Thymus (tissue), 11 donors: ENCODE results near the gene KCNQ1. TPM values are rescaled to one million over a fixed set of nuclear protein-coding genes. Genes with fewer than 3 reads are reported as not detected.

Source experiments
- DNase-seq, 9 donors: peaks; one replicate each; pipeline ENCODE4 v3.0.0-alpha.2; 2013; ENCODE audit warnings: low spot score in 9 of 9, low read depth in 6 of 9, missing footprints in 1 of 9
- H3K27ac ChIP-seq, 2 donors: one replicate each; pipeline ENCODE4 v1.5.1; 2013; ENCODE audit warnings: control low read depth in 1 of 2, low read depth in 1 of 2, low read length in 1 of 2, mild to moderate bottlenecking in 1 of 2, moderate library complexity in 1 of 2
- H3K27me3 ChIP-seq, 2 donors: one replicate each; pipeline ENCODE4 v1.5.1; 2013; ENCODE audit warnings: low read length in 1 of 2; ENCODE audit not compliant: control insufficient read depth in 2 of 2, insufficient read depth in 1 of 2
- H3K36me3 ChIP-seq, 2 donors: one replicate each; pipeline ENCODE4 v1.5.1; 2013; ENCODE audit warnings: low read length in 1 of 2, mild to moderate bottlenecking in 1 of 2, moderate library complexity in 1 of 2; ENCODE audit not compliant: control insufficient read depth in 2 of 2, insufficient read depth in 2 of 2
- H3K4me1 ChIP-seq, 2 donors: one replicate each; pipeline ENCODE4 v1.5.1; 2013; ENCODE audit warnings: low read length in 2 of 2; ENCODE audit not compliant: control insufficient read depth in 2 of 2, insufficient read depth in 2 of 2
- H3K4me3 ChIP-seq, 2 donors: one replicate each; pipeline ENCODE4 v1.5.1; 2013; ENCODE audit warnings: low read length in 2 of 2, control low read depth in 1 of 2, mild to moderate bottlenecking in 1 of 2
- H3K9me3 ChIP-seq, 2 donors: one replicate each; pipeline ENCODE4 v1.5.1; 2013; ENCODE audit warnings: low read length in 1 of 2, mild to moderate bottlenecking in 1 of 2; ENCODE audit not compliant: control insufficient read depth in 2 of 2, insufficient read depth in 1 of 2
- WGBS: extraction: QIAGEN DNeasy Blood & Tissue Kit; methylation state at CpG from one replicate; pipeline ENCODE4 v1.1.7; 2013; 5-methylcytosine and 5-hydroxymethylcytosine counted together
- polyA plus RNA-seq: library from polyadenylated mRNA; stranded (reverse); fragments of 200-250 nt; gene quantifications from one replicate; pipeline ENCODE4 v1.2.3, GENCODE V29; 2013
- total RNA-seq: library from RNA; stranded (reverse); fragments of 120-200 nt; gene quantifications from one replicate; pipeline ENCODE4 v1.2.4, GENCODE V29; 2013
- donor health status: healthy.

KCNQ1 gene
- total and polyA plus RNA-seq, 2 donors, result 0.94 to 3.7 TPM

DNA sequence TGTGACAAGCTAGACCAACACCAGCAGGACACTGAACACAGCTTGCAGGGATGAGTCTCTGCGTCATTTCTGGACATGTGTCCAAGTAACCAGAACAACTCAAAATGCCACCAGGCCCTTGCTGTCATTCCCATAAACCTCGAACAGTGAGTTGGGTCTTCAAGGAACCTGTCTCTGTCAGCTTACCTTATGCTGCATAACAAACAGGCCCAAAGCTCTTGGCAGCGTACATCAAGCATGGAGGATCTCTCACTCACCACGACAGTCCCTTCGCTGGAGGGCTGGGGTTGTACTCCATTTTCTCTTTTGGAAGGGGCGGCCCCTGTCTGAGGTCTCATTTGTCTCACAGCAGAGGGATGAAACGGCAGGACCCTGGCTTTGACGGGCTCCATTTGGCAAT lies 434.0 kb downstream of the KCNQ1 start:
- 97% methylated on average over 8 of the region's 8 CpGs for WGBS
- H3K4me1 ChIP-seq, result peaks cover under 1 to 27% of the 10 kb centered on the region in 2 donors
- no peak for DNase-seq
- no peak overlapping the region for H3K4me3 ChIP-seq
- H3K27me3 ChIP-seq, result peaks cover 24% of the 10 kb centered on the region in 2 donors
- no peak overlapping the region for H3K27ac ChIP-seq
- no peaks in the 10 kb centered on the region for H3K36me3 ChIP-seq
- H3K9me3 ChIP-seq, result peaks cover 1 to 10% of the 10 kb centered on the region in 2 donors

DNA sequence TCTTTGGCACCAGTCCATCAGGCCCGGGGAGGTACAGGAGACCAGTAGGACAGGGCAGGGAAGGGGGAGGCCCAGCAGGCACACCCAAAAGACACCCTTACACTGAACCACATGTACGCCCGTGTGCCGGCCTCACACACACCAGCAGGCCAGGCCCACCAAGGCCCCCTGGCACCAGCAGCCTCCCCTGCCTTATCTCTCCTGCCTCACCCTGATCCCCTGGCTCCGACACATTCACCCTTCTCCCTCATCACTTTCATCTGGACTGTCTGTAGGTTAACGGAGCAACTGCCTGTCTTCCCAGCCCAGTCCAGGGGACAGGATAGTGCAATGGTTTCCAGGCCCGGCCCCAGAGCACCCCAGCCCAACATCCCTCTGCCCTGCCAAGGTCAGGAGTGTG lies 435.8 kb downstream of the KCNQ1 start:
- Histone ChIP-seq H3K27me3 (peaks cover 38 to 41% of the 10 kb centered on the region in 2 donors), H3K4me3 (no peak overlapping the region), H3K27ac (no peak overlapping the region), H3K4me1 (peaks cover 14 to 34% of the 10 kb centered on the region in 2 donors), H3K9me3 (peaks cover 1 to 7% of the 10 kb centered on the region in 2 donors), H3K36me3 (no peaks in the 10 kb centered on the region)
- DNase-seq, result no peak
- 97% methylated on average over 7 of the region's 7 CpGs for WGBS

DNA sequence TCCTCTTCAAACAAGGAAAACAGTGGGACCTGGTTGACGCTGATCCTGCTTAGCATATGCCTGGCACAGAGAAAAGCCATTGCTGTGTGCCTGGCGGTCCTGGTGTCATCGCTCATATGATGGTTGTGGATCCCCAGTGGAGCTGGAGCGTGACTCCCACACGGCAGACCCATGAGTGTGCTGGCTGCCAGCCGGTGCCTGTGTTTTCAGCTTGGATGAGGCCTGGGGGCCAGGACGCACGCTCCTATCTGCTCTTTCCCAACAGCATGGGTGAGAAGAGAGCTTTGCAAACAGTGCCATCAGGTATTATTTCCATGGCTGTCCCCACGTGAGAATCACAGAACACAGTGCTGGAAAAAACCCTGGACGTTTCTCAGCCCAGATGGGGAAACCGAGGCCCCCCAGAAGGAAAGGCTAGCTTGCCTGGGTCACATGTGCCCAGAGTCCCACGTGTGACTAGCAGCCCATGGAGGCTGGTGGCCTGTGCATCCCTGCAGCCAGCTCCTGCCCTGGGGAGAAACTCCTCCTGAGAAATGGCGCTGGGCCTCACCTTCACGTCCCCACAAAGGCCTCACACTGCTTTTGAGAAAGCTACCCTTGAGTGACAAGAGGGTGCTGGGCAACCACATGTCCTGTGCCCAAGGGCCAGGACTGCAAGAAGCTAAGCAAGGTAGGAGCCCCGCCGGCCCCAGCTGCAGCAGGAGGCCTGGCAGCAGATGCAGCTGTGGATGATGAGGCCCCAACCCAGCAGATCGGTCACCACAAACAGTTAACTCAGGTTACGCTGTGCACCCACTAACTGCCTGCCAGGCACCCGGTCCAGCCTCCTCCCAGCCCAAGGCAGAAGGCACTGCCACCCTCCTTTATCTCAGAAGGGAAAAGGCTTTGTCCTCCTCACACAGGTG lies 436.5 kb downstream of the KCNQ1 start:
- peak overlapping the region in 1 of 2 donors; percentile 28 for H3K27ac ChIP-seq

DNA sequence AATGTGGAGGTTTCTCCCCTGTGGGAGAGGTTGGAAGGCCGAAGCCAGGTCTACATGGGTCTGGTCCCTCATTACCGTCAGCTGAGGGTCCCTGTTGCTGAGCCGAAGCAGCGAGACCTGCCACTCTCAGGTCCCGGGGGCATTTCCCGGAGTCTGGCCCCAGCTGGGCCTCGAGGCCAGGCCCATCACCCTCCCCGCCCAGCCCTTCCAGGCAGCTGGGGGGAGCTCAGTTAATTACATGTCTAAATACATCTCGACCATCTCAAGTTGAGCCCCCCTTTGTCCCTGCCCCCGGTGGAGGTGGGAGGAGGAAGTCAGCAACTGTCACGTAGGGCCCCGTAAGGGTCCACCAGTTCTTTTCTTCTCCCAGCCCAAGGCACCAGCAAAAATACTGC lies 437.2 kb downstream of the KCNQ1 start:
- Histone ChIP-seq H3K36me3 (no peaks in the 10 kb centered on the region), H3K4me1 (peaks cover 14 to 42% of the 10 kb centered on the region in 2 donors), H3K27ac (peak overlapping the region in 1 of 2 donors; percentile 28), H3K27me3 (peaks cover 45% of the 10 kb centered on the region in 2 donors), H3K4me3 (no peak overlapping the region), H3K9me3 (peaks cover 1 to 7% of the 10 kb centered on the region in 2 donors)
- DNase-seq, result peak in 1 of 9 donors; percentile 27
- 74% methylated on average over 12 of the region's 12 CpGs for WGBS

More for the DNA sequence above, 436.5 kb downstream of the KCNQ1 start:
- Histone ChIP-seq H3K27me3 (peaks cover 39 to 44% of the 10 kb centered on the region in 2 donors), H3K4me1 (peaks cover 14 to 36% of the 10 kb centered on the region in 2 donors), H3K36me3 (no peaks in the 10 kb centered on the region), H3K4me3 (no peak overlapping the region), H3K9me3 (peaks cover 1 to 7% of the 10 kb centered on the region in 2 donors)
- peak in 1 of 9 donors; percentile 63 for DNase-seq
- 84% methylated on average over 19 of the region's 19 CpGs for WGBS

DNA sequence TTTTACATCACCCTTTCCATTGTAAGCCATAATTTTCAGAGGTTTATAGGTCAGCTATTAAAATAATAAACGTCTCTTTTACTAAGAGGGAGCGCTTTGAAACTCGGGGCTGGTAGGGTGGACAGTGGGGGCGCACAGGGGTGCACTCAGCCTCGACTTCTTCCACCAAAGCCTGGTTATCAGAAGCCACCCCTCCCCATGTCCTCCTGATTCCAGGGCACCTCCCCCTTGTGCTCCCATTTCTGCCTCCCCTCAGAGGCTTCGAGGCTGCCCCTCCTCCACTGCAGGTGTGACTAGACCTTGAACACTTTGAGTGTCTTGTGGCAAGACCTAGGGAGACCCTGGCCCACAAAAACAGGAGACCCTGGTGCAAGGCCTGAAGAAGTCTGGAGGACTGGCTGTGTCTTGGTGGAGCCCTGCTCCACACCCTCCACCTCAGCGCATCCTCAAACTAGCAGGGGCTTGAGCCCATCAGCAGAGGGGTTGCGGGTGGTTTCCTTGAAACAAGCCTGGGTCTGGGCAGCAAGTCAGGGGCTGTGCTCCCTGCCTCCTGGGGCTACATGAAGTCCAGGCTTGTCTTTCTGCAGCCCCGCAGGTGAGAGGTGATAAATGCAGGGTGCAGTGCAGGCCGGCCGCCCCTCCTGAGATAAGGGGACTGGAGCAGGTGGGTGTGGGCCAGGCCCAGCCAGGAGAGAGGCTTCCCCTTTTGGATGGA lies 437.7 kb downstream of the KCNQ1 start:
- 92% methylated on average over 11 of the region's 11 CpGs for WGBS
- Histone ChIP-seq H3K36me3 (no peaks in the 10 kb centered on the region), H3K9me3 (peaks cover 1 to 7% of the 10 kb centered on the region in 2 donors), H3K4me3 (no peak overlapping the region), H3K27ac (no peak overlapping the region), H3K4me1 (peaks cover 14 to 48% of the 10 kb centered on the region in 2 donors), H3K27me3 (peaks cover 45 to 47% of the 10 kb centered on the region in 2 donors)
- peak in 1 of 9 donors; percentile 63 for DNase-seq

DNA sequence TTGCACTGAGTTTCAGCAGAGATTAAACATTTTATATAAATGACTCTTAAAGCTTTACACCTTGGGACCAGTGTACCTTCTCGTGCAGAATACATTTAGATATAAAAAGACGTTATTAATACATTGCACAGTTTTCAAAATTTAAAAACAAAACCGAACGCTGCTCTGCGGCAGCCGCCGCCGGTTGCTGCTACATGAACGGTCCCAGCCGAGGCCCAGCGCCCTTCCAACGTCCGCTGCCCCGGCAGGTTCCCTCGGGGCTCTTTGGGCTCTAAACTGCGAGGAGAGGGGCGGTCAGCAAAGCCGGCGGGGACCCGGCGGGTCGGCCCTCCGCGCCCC lies 438.8 kb downstream of the KCNQ1 start:
- H3K27me3 ChIP-seq, result peaks cover 45 to 47% of the 10 kb centered on the region in 2 donors
- 17% methylated on average over 24 of the region's 24 CpGs for WGBS
- peak in 1 of 9 donors; percentile 30 for DNase-seq
- peaks cover 1 to 7% of the 10 kb centered on the region in 2 donors for H3K9me3 ChIP-seq
- peak overlapping the region in 1 of 2 donors; percentile 31 for H3K27ac ChIP-seq
- H3K36me3 ChIP-seq, result no peaks in the 10 kb centered on the region
- H3K4me1 ChIP-seq, result peaks cover 14 to 59% of the 10 kb centered on the region in 2 donors
- peak overlapping the region; percentile 35 to 53 for H3K4me3 ChIP-seq

DNA sequence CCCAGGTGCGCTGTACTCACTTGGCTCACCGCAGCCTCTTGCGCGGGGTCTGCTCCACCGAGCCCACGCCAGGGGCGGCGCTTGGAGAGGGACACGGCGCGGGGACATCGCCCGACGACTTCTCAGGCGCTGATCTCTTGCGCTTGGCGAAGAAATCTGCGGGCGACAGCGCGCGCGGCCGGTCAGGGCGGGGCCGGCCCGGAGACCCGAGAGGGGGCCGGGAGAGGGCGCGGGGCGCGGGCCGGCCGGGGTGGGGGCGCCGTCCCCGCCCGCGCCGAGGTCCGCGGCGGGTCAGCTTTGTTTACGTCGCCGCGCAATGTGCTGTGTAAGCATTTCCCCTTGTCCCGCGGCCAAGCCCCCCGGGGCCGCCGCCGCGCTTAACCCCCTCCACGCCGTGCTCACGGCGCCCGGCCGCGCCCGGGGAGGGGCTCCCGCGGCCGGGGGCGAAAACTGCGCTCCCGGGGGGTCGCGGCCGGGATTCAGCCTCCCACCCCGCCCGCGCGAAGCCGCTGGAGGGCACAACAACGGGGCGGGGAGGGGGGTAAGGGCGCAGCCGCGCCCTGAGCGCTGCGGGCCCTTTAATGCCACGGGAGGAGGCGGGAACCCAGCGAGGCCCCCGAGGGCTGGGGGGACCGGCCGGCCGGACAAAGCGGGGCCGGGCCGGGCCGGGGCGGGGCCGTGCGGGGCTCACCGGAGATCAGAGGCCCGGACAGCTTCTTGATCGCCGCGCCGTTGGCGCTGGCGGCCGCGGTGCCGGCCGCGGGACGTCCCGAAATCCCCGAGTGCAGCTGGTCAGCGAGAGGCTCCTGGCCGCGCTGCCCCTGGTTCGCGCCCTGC lies 439.4 kb downstream of the KCNQ1 start:
- Histone ChIP-seq H3K27me3 (peaks cover 45 to 47% of the 10 kb centered on the region in 2 donors), H3K4me1 (peaks cover 14 to 59% of the 10 kb centered on the region in 2 donors), H3K27ac (peak overlapping the region in 1 of 2 donors; percentile 31), H3K9me3 (peaks cover 1 to 5% of the 10 kb centered on the region in 2 donors), H3K36me3 (no peaks in the 10 kb centered on the region), H3K4me3 (peak overlapping the region; percentile 35 to 53)
- peak in 1 of 9 donors; percentile 34 for DNase-seq
- WGBS, result 1% methylated on average over 119 of the region's 119 CpGs

DNA sequence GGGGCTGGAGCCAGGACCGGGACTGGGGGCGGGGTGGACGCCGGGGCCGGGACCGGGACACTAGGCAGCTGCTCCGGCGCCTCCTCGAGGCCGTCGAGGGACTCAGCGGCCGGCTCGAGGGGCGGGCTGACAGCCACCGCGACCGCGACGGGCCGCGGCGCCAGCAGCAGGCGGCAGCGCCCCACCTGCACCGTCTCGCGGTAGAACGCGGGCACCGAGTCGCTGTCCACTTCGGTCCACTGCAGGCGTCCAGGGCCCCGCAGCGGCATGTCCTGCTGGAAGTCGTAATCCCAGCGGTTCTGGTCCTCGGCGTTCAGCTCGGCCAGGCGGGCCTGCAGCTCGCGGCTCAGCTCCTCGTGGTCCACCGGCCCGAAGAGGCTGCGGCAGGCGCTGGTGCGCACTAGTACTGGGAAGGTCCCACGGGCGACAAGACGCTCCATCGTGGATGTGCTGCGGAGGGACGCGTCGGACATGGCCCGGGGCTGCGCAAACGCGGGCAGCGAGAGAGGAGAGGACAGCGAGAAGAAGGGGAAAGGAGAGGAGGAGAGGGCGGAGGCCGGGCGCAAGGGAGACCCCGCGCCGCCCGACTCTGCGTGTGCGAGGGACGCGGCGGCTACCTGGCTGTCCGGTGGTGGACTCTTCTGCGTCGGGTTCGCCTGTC lies 440.3 kb downstream of the KCNQ1 start:
- Histone ChIP-seq H3K9me3 (peaks cover 1 to 5% of the 10 kb centered on the region in 2 donors), H3K27me3 (peaks cover 45 to 47% of the 10 kb centered on the region in 2 donors), H3K4me1 (peaks cover 14 to 63% of the 10 kb centered on the region in 2 donors), H3K4me3 (peak overlapping the region; percentile 50 to 53), H3K36me3 (no peaks in the 10 kb centered on the region), H3K27ac (peak overlapping the region in 1 of 2 donors; percentile 25)
- DNase-seq, result no peak
- 1% methylated on average over 80 of the region's 80 CpGs for WGBS
